HepG2 (cell line): ENCODE results near the gene SPIRE1. TPM values are rescaled to one million over a fixed set of nuclear protein-coding genes. Genes with fewer than 3 reads are reported as not detected.

Experiments used
- ATF1 ChIP-seq: IDR thresholded peaks from 2 replicates; pipeline ENCODE4 v1.6.1; 2016; ENCODE audit warnings: mild to moderate bottlenecking, control low read depth
- CEBPB ChIP-seq: IDR thresholded peaks from 2 replicates; pipeline ENCODE4 v1.6.1; 2011; ENCODE audit warnings: low read depth, low read length, improper control_type of control experiment, borderline replicate concordance
- EED ChIP-seq: sonication (generic); formaldehyde crosslinking; IDR thresholded peaks from 2 replicates; pipeline ENCODE4 v1.5.0; 2020; ENCODE audit warnings: mild to moderate bottlenecking, missing genetic modification reagents
- FOXK1 ChIP-seq: sonication (generic); formaldehyde crosslinking; IDR thresholded peaks from 2 replicates; pipeline ENCODE4 v1.4.0; 2020; ENCODE audit warnings: low read depth, missing genetic modification reagents, borderline replicate concordance
- FOXP1 ChIP-seq, 2 experiments: fragments of 450-650 bp in 1 of 2; IDR thresholded peaks; 2 replicates each; pipeline ENCODE4 v1.6.1; 2017 to 2018; ENCODE audit warnings: antibody characterized with exemption in 1 of 2
- JUNB ChIP-seq: sonication (generic); formaldehyde crosslinking; IDR thresholded peaks from 2 replicates; pipeline ENCODE4 v1.8.0; 2022; ENCODE audit warnings: missing genetic modification reagents, mild to moderate bottlenecking, borderline replicate concordance
- PCBP2 ChIP-seq: fragments of 200-400 bp; formaldehyde crosslinking; optimal IDR thresholded peaks from 2 replicates; pipeline ENCODE3; 2018; ENCODE audit warnings: low read length, low read depth; ENCODE audit not compliant: poor library complexity, severe bottlenecking
- ZMYM3 ChIP-seq: sonication (generic); formaldehyde crosslinking; IDR thresholded peaks from 2 replicates; pipeline ENCODE4 v1.5.1; 2020; ENCODE audit warnings: mild to moderate bottlenecking, missing genetic modification reagents
- ZNF350 ChIP-seq: sonication (generic); formaldehyde crosslinking; IDR thresholded peaks from 2 replicates; pipeline ENCODE4 v1.4.0; 2020; ENCODE audit warnings: mild to moderate bottlenecking, low read depth, missing genetic modification reagents, borderline replicate concordance
- ZNF441 ChIP-seq: sonication (generic); formaldehyde crosslinking; IDR thresholded peaks from 2 replicates; pipeline ENCODE4 v1.7.0; 2021; ENCODE audit warnings: missing genetic modification reagents, borderline replicate concordance
- polyA plus RNA-seq, 8 experiments: library from polyadenylated mRNA; depleted of rRNA in 3 of 8; stranded (reverse) in 7 of 8; unstranded in 1 of 8; fragments of >200 nt; fragmentation: Illumina TruSeq in 4 of 8; extraction: Trizol in 4 of 8; gene quantifications; 2 replicates each; pipeline versions ENCODE4 v1.2.1 to v1.2.3, GENCODE V29; 2011 to 2016; ENCODE audit warnings: low read depth in 4 of 8, missing spikeins in 1 of 8, mixed read lengths in 1 of 8; ENCODE audit not compliant: insufficient read depth in 1 of 8
- total RNA-seq, 5 experiments: library from RNA; depleted of rRNA; stranded (reverse); fragments of >200 nt; fragmentation: Illumina TruSeq; extraction: Trizol; gene quantifications; 2 replicates each; pipeline ENCODE4 v1.2.3, GENCODE V29; 2016; ENCODE audit warnings: low read depth in 1 of 5
- TF ChIP-seq, protein P1 (sequence below): sonication (generic); formaldehyde crosslinking; IDR thresholded peaks from 2 replicates; pipeline ENCODE4 v1.4.0; 2020; ENCODE audit warnings: missing genetic modification reagents
- TF ChIP-seq, protein P2 (sequence below): sonication (generic); formaldehyde crosslinking; IDR thresholded peaks from 2 replicates; pipeline ENCODE4 v1.4.0; 2020; ENCODE audit warnings: missing genetic modification reagents, borderline replicate concordance
- TF ChIP-seq, protein P3 (sequence below): sonication (generic); formaldehyde crosslinking; IDR thresholded peaks from 2 replicates; pipeline ENCODE4 v1.5.0; 2020; ENCODE audit warnings: missing genetic modification reagents
- TF ChIP-seq, protein P4 (sequence below): sonication (generic); formaldehyde crosslinking; IDR thresholded peaks from 2 replicates; pipeline ENCODE4 v1.9.0; 2021; ENCODE audit warnings: mild to moderate bottlenecking, missing genetic modification reagents
- TF ChIP-seq, protein P5 (sequence below): sonication (generic); formaldehyde crosslinking; IDR thresholded peaks from 2 replicates; pipeline ENCODE4 v1.4.0; 2020; ENCODE audit warnings: mild to moderate bottlenecking, missing genetic modification reagents

The SPIRE1 gene
- total and polyA plus RNA-seq, 2 of the 13 experiments (the other 11 are each of a cell fraction or from before 2014, with no cell fraction given): 9.9 to 21.3 TPM

DNA sequence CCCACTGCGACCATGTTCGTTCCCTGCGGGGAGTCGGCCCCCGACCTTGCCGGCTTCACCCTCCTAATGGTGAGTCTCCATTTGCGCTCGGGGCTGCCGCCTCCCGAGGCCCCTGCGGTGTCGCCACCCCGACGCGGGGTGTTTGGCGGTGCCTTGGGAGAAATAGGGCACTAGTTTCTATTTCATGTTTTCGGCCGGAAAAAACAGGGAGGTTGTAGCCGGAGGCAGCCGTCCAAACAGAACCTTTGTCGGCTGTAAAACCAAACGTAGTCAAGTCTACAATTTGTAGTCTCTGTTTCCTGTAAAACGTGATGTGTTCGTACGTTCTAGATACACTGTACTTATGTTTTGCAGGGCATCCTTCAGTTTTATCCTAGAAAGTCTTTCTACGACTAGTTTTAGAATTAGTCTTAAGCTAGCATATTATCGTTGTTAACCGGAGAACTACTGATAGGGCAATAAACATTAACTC lies 45.2 kb upstream of the SPIRE1 start (continued):
- TF ChIP-seq, protein P1, sequence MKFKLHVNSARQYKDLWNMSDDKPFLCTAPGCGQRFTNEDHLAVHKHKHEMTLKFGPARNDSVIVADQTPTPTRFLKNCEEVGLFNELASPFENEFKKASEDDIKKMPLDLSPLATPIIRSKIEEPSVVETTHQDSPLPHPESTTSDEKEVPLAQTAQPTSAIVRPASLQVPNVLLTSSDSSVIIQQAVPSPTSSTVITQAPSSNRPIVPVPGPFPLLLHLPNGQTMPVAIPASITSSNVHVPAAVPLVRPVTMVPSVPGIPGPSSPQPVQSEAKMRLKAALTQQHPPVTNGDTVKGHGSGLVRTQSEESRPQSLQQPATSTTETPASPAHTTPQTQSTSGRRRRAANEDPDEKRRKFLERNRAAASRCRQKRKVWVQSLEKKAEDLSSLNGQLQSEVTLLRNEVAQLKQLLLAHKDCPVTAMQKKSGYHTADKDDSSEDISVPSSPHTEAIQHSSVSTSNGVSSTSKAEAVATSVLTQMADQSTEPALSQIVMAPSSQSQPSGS (CRISPR knock-in tag): no peak
- TF ChIP-seq FOXP1 (IDR thresholded peaks at IDR 0.05) (no peak), FOXP1 (CRISPR knock-in tag; IDR thresholded peaks at IDR 0.05) (no peak), EED (CRISPR knock-in tag) (no peak), CEBPB (no peak), ZMYM3 (CRISPR knock-in tag) (no peak), FOXK1 (CRISPR knock-in tag) (no peak), PCBP2 (no peak), ZNF350 (CRISPR knock-in tag) (no peak), ZNF441 (CRISPR knock-in tag) (no peak), JUNB (CRISPR knock-in tag) (no peak), ATF1 (CRISPR knock-in tag) (no peak)
- TF ChIP-seq, protein P2, sequence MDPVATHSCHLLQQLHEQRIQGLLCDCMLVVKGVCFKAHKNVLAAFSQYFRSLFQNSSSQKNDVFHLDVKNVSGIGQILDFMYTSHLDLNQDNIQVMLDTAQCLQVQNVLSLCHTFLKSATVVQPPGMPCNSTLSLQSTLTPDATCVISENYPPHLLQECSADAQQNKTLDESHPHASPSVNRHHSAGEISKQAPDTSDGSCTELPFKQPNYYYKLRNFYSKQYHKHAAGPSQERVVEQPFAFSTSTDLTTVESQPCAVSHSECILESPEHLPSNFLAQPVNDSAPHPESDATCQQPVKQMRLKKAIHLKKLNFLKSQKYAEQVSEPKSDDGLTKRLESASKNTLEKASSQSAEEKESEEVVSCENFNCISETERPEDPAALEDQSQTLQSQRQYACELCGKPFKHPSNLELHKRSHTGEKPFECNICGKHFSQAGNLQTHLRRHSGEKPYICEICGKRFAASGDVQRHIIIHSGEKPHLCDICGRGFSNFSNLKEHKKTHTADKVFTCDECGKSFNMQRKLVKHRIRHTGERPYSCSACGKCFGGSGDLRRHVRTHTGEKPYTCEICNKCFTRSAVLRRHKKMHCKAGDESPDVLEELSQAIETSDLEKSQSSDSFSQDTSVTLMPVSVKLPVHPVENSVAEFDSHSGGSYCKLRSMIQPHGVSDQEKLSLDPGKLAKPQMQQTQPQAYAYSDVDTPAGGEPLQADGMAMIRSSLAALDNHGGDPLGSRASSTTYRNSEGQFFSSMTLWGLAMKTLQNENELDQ (CRISPR knock-in tag): no peak
- TF ChIP-seq, protein P3, sequence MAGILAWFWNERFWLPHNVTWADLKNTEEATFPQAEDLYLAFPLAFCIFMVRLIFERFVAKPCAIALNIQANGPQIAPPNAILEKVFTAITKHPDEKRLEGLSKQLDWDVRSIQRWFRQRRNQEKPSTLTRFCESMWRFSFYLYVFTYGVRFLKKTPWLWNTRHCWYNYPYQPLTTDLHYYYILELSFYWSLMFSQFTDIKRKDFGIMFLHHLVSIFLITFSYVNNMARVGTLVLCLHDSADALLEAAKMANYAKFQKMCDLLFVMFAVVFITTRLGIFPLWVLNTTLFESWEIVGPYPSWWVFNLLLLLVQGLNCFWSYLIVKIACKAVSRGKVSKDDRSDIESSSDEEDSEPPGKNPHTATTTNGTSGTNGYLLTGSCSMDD (CRISPR knock-in tag): no peak
- TF ChIP-seq, protein P4, sequence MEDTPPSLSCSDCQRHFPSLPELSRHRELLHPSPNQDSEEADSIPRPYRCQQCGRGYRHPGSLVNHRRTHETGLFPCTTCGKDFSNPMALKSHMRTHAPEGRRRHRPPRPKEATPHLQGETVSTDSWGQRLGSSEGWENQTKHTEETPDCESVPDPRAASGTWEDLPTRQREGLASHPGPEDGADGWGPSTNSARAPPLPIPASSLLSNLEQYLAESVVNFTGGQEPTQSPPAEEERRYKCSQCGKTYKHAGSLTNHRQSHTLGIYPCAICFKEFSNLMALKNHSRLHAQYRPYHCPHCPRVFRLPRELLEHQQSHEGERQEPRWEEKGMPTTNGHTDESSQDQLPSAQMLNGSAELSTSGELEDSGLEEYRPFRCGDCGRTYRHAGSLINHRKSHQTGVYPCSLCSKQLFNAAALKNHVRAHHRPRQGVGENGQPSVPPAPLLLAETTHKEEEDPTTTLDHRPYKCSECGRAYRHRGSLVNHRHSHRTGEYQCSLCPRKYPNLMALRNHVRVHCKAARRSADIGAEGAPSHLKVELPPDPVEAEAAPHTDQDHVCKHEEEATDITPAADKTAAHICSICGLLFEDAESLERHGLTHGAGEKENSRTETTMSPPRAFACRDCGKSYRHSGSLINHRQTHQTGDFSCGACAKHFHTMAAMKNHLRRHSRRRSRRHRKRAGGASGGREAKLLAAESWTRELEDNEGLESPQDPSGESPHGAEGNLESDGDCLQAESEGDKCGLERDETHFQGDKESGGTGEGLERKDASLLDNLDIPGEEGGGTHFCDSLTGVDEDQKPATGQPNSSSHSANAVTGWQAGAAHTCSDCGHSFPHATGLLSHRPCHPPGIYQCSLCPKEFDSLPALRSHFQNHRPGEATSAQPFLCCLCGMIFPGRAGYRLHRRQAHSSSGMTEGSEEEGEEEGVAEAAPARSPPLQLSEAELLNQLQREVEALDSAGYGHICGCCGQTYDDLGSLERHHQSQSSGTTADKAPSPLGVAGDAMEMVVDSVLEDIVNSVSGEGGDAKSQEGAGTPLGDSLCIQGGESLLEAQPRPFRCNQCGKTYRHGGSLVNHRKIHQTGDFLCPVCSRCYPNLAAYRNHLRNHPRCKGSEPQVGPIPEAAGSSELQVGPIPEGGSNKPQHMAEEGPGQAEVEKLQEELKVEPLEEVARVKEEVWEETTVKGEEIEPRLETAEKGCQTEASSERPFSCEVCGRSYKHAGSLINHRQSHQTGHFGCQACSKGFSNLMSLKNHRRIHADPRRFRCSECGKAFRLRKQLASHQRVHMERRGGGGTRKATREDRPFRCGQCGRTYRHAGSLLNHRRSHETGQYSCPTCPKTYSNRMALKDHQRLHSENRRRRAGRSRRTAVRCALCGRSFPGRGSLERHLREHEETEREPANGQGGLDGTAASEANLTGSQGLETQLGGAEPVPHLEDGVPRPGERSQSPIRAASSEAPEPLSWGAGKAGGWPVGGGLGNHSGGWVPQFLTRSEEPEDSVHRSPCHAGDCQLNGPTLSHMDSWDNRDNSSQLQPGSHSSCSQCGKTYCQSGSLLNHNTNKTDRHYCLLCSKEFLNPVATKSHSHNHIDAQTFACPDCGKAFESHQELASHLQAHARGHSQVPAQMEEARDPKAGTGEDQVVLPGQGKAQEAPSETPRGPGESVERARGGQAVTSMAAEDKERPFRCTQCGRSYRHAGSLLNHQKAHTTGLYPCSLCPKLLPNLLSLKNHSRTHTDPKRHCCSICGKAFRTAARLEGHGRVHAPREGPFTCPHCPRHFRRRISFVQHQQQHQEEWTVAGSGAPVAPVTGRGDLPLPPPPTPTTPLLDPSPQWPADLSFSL (CRISPR knock-in tag): no peak
- TF ChIP-seq, protein P5, sequence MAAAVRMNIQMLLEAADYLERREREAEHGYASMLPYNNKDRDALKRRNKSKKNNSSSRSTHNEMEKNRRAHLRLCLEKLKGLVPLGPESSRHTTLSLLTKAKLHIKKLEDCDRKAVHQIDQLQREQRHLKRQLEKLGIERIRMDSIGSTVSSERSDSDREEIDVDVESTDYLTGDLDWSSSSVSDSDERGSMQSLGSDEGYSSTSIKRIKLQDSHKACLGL (CRISPR knock-in tag): no peak; the same call in 1 of the 2 replicates
